Psoas muscle (tissue), 8 donors: ENCODE data around the gene TLCD3B. TPM values are rescaled to one million over a fixed set of nuclear protein-coding genes. Genes with fewer than 3 reads are reported as not detected.

Source experiments
- ATAC-seq, 4 donors: fragments of 200-7000 bp; cut with Tn5 transposase; one replicate each; pipeline ENCODE4 v1.9.1; 2020; ENCODE audit warnings: moderate library complexity in 3 of 4, mild to moderate bottlenecking in 2 of 4
- DNase-seq, 2 donors: peaks; one replicate each; pipeline ENCODE4 v3.0.0-alpha.2; 2020
- H3K27ac ChIP-seq: fragments of 200-600 bp; one replicate; pipeline ENCODE4 v1.8.0; 2022
- H3K27me3 ChIP-seq, 3 donors: fragments of 200-600 bp in 1 of 3; one replicate each; pipeline versions ENCODE4 v1.6.1 to v1.8.0; 2013 to 2022; ENCODE audit warnings: low read length in 2 of 3, mild to moderate bottlenecking in 2 of 3, moderate library complexity in 1 of 3; ENCODE audit not compliant: insufficient read depth in 3 of 3
- H3K36me3 ChIP-seq, 2 donors: fragments of 200-600 bp in 1 of 2; one replicate each; pipeline versions ENCODE4 v1.6.1 to v1.8.0; 2013 to 2022; ENCODE audit warnings: low read depth in 1 of 2, mild to moderate bottlenecking in 1 of 2, moderate library complexity in 1 of 2; ENCODE audit not compliant: insufficient read depth in 1 of 2
- H3K4me1 ChIP-seq: fragments of 200-600 bp; one replicate; pipeline ENCODE4 v1.8.0; 2022
- H3K4me3 ChIP-seq: fragments of 200-600 bp; one replicate; pipeline ENCODE4 v1.8.0; 2022; ENCODE audit warnings: mild to moderate bottlenecking
- H3K9me3 ChIP-seq: fragments of 200-600 bp; one replicate; pipeline ENCODE4 v1.8.0; 2022
- CTCF ChIP-seq: fragments of 200-600 bp; IDR thresholded peaks from one replicate; pipeline ENCODE4 v1.8.0; 2022; ENCODE audit warnings: antibody characterized with exemption
- WGBS, 3 donors: extraction: QIAGEN DNeasy Blood & Tissue Kit; methylation state at CpG; one replicate each; pipeline versions ENCODE4 v1.1.6 to v1.1.7; 2013; 5-methylcytosine and 5-hydroxymethylcytosine counted together
- intact Hi-C, 2 donors: fragments of 100-400 bp; cut with DNase I; formaldehyde crosslinking; loops; one replicate each; pipeline versions ENCODE4 v1.11.0 to v1.14.2; 2022
- polyA plus RNA-seq, 3 donors: library from polyadenylated mRNA; stranded (reverse); fragments of 200-250 nt; gene quantifications; one replicate each; pipeline ENCODE4 v1.2.3, GENCODE V29; 2013
- total RNA-seq, 4 donors: library from RNA; stranded (reverse); fragmentation: NEBNext Ultra II Directional in 2 of 4; extraction: Animal tissue kit (Norgen Biotek cat#: 25700) in 2 of 4; gene quantifications; one replicate each; pipeline versions ENCODE4 v1.2.1 to v1.2.4, GENCODE V29; 2021 to 2023
- donor health status: healthy with polysubstance abuse.
- donor health status: DM: no; HTN: no; CAD: no; lungs with moderate emphysema.
- donor health status: Bipolar disorder and iron deficiency.
- donor health status: healthy.
- donor health status: DM: yes; HTN: yes; CAD: no.
- donor health status: DM: no; HTN: no; CAD: no.
- donor health status: DM: no; HTN: no; CAD: no.
- donor health status: DM: yes; HTN: yes; CAD: no.

Gene TLCD3B
- total and polyA plus RNA-seq, 7 donors, result 0.13 to 1.9 (median 0.22) TPM

- Histone ChIP-seq H3K4me3 (peak overlapping the region; percentile 91), H3K9me3 (no peaks in the 10 kb centered on the region), H3K4me1 (peaks cover 55% of the 10 kb centered on the region), H3K27me3 (no peaks in the 10 kb centered on the region), H3K36me3 (peaks cover 6 to 48% of the 10 kb centered on the region in 2 donors), H3K27ac (peak overlapping the region; percentile 99)
- no peak for TF ChIP-seq CTCF
- 0 to 1% (median 0%) methylated on average over 41 to 44 of the region's 44 CpGs for WGBS, 3 donors
- intact Hi-C loops, result loop anchor here in 1 of 2 donors (10.0 kb wide), 1 partner anchor 59 kb away; the partner anchor contains the start of gene MAPK3
- ATAC-seq (peak; percentile 1 to 16 (median 10)), DNase-seq (no peak)
Measured at GRCh38 chr16:30065943-30066760, 35.1 kb upstream of the TLCD3B start.

GRCh38 chr16:30065102-30065942 is 34.3 kb upstream of the TLCD3B start, which contains the start of gene ALDOA:
Gene ALDOA (plus strand): TSS chr16:30065760. CDS start chr16:30066898, 1,138 bp downstream.
- DNase-seq, result peak; percentile 99
- Histone ChIP-seq H3K9me3 (no peaks in the 10 kb centered on the region), H3K4me3 (peak within 1 kb of the TSS; percentile 91), H3K27me3 (no peaks in the 10 kb centered on the region), H3K4me1 (peaks cover 61% of the 10 kb centered on the region), H3K27ac (peak within 1 kb of the TSS; percentile 99), H3K36me3 (peaks cover 6 to 40% of the 10 kb centered on the region in 2 donors)
- 0% methylated on average over 71 to 99 of the region's 99 CpGs for WGBS, 3 donors
- peak; percentile 77 to 84 (median 77) for ATAC-seq
- intact Hi-C loops, result loop anchor here in 1 of 2 donors (10.0 kb wide), 1 partner anchor 59 kb away; the partner anchor contains the start of gene MAPK3
- TF ChIP-seq CTCF, result no peak

GRCh38 chr16:30064729-30065101 is 33.6 kb upstream of the TLCD3B start:
- ATAC-seq (peak in 1 of 4 donors; percentile 2), DNase-seq (no peak)
- WGBS, 3 donors, result 0% methylated on average over 17 to 25 of the region's 25 CpGs
- Histone ChIP-seq H3K36me3 (peaks cover 3 to 34% of the 10 kb centered on the region in 2 donors), H3K27me3 (no peaks in the 10 kb centered on the region), H3K4me1 (peaks cover 61% of the 10 kb centered on the region), H3K9me3 (no peaks in the 10 kb centered on the region), H3K4me3 (peak overlapping the region; percentile 91), H3K27ac (peak overlapping the region; percentile 99)
- no peak for TF ChIP-seq CTCF
- intact Hi-C loops, result loop anchor here in 1 of 2 donors (10.0 kb wide), 1 partner anchor 60 kb away; the partner anchor contains the start of gene MAPK3

- Histone ChIP-seq H3K36me3 (peaks cover 0 to 28% of the 10 kb centered on the region in 2 donors), H3K9me3 (no peaks in the 10 kb centered on the region), H3K4me1 (peaks cover 55% of the 10 kb centered on the region), H3K4me3 (peak overlapping the region; percentile 91), H3K27me3 (no peaks in the 10 kb centered on the region), H3K27ac (peak overlapping the region; percentile 99)
- TF ChIP-seq CTCF, result peak; percentile 45
- DNase-seq (peak; percentile 81 to 92), ATAC-seq (peak; percentile 48 to 60 (median 58))
- 2 to 4% (median 3%) methylated on average over 27 of the region's 27 CpGs for WGBS, 3 donors
- intact Hi-C loops, result loop anchor here in 1 of 2 donors (10.0 kb wide), 1 partner anchor 61 kb away; the partner anchor contains the start of gene MAPK3
Measured at GRCh38 chr16:30063893-30064728, 33.0 kb upstream of the TLCD3B start.
